ENCODE measurements around the gene RNF207. TPM values are rescaled to one million over a fixed set of nuclear protein-coding genes. Genes with fewer than 3 reads are reported as not detected.
"Not testable (repeated sequence)": the region's sequence is repeated elsewhere in the genome, so short reads cannot be mapped to it uniquely, and the experiment has no call there.

The RNF207 gene
- total RNA-seq, 2 donors from 2014 or later, result 8.6 to 8.7 TPM

GRCh38 chr1:6218375-6219164, 12.7 kb downstream of the RNF207 start:
- DNase-seq (ENCODE audit: low spot score), result no peak
- intact Hi-C loops (cut with DNase I), result no loop called here

DNA sequence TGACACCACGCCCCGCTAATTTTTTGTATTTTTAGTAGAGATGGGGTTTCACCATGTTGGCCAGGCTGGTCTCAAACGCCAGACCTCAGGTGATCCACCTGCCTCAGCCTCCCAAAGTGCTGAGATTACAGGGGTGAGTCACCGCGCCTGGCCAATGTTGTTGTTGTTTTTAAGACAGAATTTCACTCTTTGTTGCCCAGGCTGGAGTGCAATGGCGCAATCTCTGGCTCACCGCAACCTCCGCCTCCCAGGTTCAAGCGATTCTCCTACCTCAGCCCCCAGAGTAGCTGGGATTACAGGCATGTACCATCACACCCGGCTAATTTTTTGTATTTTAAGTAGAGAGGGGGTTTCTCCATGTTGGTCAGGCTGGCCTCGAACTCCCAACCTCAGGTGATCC, 13.7 kb downstream of the RNF207 start:
- intact Hi-C loops (cut with DNase I); DNase-seq (ENCODE audit: low spot score): not testable (repeated sequence)

DNA sequence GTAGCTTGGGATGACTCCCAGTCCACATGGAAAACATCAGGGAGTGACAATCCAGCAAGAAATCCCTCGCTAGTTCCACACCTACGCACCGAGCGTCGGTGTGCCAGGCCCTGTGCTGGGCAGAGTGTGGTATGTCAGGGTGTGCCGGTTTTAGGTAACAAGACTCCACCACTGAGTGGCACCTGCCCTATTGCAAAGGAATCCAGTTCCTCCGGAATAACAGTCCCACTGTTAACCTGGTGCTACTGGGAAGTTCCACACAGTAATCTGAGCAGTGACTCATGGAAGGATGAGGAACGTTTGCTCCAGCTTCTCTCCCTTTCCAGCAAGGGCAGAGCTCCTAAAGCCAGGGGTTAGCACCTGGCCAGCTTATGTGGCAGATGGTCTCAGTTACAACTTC, 14.3 kb downstream of the RNF207 start:
- DNase-seq (ENCODE audit: low spot score), result no peak
- intact Hi-C loops (cut with DNase I), result no loop called here

DNA sequence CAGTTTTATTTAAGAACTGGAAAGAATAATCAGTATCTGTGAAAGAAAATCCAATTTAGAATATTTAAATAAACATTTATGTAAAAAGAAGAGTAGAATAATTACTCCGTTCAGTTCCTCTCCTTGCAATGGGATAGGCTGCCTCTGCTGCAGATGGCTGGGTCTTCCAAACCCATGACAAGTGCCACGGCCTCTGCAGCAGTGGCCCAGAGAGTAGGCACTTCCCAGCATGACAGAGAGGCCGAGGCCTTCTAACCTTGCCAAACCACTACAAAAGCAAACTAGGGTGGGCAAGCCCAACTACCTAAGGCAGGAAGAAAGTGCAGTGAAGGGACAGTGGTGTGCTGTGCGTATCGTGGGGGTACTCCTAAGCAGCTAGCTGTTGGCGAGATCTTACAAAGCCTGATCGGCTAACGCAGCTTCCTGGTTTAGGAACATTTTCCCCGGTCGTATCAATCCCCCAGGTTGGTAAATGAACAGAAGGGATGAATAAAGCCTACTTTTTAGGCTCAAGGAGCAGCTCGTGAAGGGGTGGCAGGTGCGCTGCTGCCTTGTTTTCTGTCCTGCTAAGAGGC, 15.4 kb downstream of the RNF207 start:
- intact Hi-C loops (cut with DNase I), result no loop called here
- no peak for DNase-seq (ENCODE audit: low spot score)

- no peak for DNase-seq (ENCODE audit: low spot score)
- intact Hi-C loops (cut with DNase I), result no loop called here
Observed at GRCh38 chr1:6222636-6223035, 16.7 kb downstream of the RNF207 start.

GRCh38 chr1:6223617-6224016, 17.7 kb downstream of the RNF207 start:
- intact Hi-C loops (cut with DNase I), result no loop called here

DNA sequence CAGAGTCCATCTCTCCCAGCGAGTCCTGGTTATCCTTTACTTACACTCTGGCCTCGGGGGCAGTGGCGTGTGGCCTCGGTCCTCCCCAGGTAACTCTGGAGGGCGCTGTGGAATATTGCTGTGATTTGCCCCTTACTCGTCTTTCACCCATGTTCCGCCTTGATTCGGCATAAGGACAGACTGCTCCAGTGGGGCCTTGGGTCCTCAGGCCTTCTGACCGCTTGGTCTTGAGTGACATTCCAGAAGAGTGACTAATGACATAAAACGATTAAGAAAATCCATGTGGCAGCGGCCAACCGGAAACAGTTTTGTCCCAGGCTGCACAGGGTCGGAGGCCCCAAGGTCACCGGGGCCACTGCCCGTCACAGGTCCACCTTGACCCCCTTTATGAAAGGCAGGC, 18.8 kb downstream of the RNF207 start:
- DNase-seq (ENCODE audit: low spot score), result no peak
- intact Hi-C loops (cut with DNase I), result no loop called here

More at GRCh38 chr1:6223617-6224016, 17.7 kb downstream of the RNF207 start:
- no peak for DNase-seq (ENCODE audit: low spot score)

DNA sequence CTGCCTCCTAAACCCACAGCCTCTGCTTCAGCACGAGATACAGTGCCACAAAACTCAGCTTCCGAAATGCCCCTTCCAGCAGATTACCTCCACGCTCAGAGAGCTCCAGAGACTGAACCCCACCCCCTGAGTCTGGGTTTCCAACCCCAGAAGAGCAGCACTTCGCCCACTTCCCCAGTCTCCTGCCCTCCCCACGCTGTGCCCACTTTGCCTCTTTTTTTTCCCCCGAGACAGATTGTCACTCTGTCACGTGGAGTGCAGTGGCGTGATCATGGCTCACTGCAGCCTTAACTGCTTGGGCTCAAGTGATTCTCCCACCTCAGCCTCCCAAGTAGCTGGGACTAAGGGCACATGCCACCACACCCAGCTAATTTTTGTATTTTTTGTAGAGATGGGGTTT, 19.7 kb downstream of the RNF207 start:
- intact Hi-C loops (cut with DNase I), result no loop called here
- no peak for DNase-seq (ENCODE audit: low spot score)

GRCh38 chr1:6233376-6233775, 27.5 kb downstream of the RNF207 start:
- DNase-seq (ENCODE audit: low spot score), result no peak
- intact Hi-C loops (cut with DNase I), result no loop called here

DNA sequence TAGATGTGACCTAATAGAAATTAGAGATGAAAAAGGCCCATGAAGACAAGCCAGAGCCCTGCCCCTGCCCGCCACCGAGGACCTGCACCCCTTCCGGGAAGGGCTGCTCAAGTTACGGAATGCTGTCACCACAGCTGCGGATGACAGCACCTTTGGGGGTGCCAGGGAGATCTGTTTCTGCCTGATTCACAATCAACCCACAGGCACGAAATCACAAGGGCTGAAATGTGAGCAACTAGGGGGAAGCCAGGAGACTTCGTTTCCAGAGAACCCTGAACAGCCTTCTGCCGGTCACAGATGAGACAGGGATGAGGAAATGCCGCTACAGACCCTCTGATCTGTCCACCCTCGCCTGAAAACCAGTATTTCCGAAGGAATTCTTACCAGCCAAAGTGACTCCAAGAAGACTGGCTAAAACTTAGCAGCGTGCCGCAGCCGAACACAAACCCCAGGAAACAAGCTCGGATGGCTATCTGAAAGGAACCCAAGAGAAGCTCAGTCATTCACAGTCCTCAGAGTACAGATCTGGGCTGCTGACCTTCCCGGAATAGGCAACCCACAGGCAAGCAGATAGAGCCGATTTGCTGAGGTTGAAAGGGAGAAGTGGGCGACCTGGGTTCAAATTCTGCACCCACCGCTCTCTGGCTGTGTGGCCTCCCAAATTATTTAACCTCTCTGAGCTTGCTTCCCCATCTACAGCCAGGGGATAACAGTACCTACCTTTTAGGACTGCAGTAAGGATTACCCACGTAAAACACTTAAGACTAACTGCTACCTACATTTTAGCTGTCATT, 28.8 kb downstream of the RNF207 start:
- no peak for DNase-seq (ENCODE audit: low spot score)
- intact Hi-C loops (cut with DNase I), result no loop called here

- no peak for DNase-seq (ENCODE audit: low spot score)
- intact Hi-C loops (cut with DNase I), result no loop called here
Observed at GRCh38 chr1:6235296-6235677, 29.4 kb downstream of the RNF207 start.

GRCh38 chr1:6237093-6237492, 31.2 kb downstream of the RNF207 start:
- no peak for DNase-seq (ENCODE audit: low spot score)
- intact Hi-C loops (cut with DNase I), result no loop called here

- intact Hi-C loops (cut with DNase I), result no loop called here
Observed at GRCh38 chr1:6239213-6239752, 33.4 kb downstream of the RNF207 start.

DNA sequence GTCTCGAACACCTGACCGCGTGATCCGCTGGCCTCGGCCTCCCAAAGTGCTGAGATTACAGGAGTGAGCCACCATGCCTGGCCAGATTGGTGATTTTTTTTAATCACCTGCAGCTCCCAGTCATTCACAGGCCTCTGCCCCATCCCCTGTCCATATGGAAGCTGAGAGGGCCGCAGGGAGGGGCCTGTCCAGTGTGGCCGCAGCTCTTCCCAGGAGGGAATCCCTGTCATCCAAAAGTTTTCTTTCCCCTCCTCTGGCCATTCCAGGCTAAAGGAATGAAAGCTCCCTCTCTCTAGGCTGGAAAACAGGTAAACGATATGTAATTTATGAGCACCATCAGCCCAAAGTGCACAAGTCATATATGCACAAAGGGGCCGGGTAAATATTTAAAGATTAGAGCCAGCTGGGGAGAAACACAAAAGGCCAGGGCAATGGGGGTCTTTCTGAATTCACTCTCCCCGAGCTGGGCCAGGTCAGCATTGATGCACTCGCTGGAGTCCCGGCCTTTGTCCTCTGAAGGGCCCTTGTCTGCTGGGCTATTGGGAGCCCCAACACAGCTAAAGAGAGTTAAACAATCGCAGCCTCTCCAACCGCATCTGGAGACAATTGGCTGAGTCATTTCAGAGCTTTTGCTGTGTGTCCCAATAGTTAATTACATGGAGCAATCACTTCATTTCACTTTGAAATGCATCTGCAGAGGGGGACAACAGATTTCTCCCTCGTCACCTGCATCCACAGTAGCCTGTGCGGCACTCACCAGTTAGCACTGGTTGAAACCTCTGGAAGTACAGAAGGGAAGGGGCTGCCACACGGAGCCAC, 34.2 kb downstream of the RNF207 start:
- intact Hi-C loops (cut with DNase I), result loop anchor here in 1 of 2 donors (5.0 to 10.0 kb wide), 2 partner anchors 33 to 185 kb away; partner anchors contain the start of gene RNF207
- no peak for DNase-seq (ENCODE audit: low spot score)

More at GRCh38 chr1:6239213-6239752, 33.4 kb downstream of the RNF207 start:
- no peak for DNase-seq (ENCODE audit: low spot score)

GRCh38 chr1:6241107-6241886, 35.4 kb downstream of the RNF207 start:
- intact Hi-C loops (cut with DNase I), result loop anchor here in 1 of 2 donors (5.0 to 10.0 kb wide), 2 partner anchors 34 to 186 kb away; partner anchors contain the start of gene RNF207
- no peak for DNase-seq (ENCODE audit: low spot score)

GRCh38 chr1:6241887-6242740, 36.2 kb downstream of the RNF207 start:
- intact Hi-C loops (cut with DNase I), result loop anchor here in 1 of 2 donors (5.0 to 10.0 kb wide), 2 partner anchors 35 to 187 kb away; partner anchors contain the start of gene RNF207
- DNase-seq (ENCODE audit: low spot score), result no peak

Data from posterior vena cava (tissue), 2 donors.